GM12873 (cell line): Measurements from ENCODE around the gene DYNLRB1.
A peak's percentile ranks its signal among the peaks of the same experiment; 100 is the strongest.

Experiments
- TF ChIP-seq, protein P1 (sequence below): IDR thresholded peaks from 2 replicates; pipeline ENCODE4 v1.5.1; 2012; ENCODE audit warnings: low read depth, mild to moderate bottlenecking, moderate library complexity, low read length, control low read depth; ENCODE audit not compliant: insufficient read depth; ENCODE audit errors: missing control alignments

Gene DYNLRB1

DNA sequence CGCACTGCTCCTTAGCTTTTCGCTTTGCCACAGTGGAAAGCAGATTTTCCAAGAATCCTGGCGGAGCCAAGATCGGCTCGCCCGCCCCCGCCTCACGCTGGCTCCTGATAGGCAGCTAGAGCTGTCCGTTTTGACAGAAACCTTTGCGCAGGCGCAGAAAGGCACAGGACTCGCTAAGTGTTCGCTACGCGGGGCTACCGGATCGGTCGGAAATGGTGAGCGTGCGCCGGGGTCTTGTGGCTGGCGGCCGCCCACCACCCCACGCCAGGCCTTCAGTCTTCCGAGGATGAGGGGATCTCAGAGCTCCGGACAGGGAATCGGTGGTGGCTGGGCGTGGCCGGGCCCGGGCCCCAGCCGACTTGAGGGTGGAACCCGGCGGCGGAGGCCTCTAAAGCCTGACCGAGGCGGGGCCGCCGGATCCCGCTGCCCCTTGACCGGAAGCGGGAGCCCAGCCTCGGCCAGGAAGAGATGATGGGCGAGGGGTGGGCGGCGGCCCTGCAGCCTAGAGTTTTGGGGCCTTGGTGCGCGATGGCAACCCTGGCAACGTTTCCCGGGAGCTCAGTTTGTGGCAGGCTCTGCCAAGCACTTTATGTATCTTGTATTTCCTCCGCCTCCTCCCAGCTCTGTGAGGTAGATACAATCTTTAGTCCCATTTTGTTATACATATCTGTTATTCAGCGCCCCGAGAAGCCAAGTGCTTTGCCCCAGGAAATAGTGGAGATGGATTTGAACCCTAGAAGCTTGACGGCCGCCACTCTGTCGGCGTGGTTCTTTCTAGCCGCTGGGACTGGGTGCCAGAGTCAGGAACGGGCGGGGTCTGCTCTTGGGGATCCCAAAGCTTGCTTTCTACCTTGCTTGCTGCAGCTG, at the start of gene DYNLRB1:
Gene DYNLRB1 (plus strand): TSS at position 176 of the 867 bp plus-strand sequence. CDS start 37 bp downstream, at position 213.
- TF ChIP-seq, protein P1, sequence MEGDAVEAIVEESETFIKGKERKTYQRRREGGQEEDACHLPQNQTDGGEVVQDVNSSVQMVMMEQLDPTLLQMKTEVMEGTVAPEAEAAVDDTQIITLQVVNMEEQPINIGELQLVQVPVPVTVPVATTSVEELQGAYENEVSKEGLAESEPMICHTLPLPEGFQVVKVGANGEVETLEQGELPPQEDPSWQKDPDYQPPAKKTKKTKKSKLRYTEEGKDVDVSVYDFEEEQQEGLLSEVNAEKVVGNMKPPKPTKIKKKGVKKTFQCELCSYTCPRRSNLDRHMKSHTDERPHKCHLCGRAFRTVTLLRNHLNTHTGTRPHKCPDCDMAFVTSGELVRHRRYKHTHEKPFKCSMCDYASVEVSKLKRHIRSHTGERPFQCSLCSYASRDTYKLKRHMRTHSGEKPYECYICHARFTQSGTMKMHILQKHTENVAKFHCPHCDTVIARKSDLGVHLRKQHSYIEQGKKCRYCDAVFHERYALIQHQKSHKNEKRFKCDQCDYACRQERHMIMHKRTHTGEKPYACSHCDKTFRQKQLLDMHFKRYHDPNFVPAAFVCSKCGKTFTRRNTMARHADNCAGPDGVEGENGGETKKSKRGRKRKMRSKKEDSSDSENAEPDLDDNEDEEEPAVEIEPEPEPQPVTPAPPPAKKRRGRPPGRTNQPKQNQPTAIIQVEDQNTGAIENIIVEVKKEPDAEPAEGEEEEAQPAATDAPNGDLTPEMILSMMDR = no peak

DNA sequence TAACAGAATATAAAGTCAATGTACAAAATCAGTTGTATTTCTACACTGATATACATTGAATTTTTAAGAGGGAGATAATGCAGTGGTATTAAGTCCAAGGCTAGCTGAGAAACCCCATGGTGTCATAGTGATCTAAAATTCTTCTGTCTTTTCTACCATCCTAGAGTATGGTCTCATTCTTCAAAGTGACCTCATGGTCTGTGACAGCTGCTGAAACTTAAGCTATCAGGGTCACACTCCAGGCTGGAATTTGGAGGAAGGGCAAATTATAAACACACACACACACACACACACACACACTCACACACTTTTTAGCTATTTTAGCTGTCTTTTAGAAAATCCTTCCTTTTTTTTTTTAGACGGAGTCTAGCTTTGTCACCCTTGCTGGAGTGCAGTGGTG, 47.3 kb upstream of the DYNLRB1 start:
- TF ChIP-seq, protein P1 = no peak

DNA sequence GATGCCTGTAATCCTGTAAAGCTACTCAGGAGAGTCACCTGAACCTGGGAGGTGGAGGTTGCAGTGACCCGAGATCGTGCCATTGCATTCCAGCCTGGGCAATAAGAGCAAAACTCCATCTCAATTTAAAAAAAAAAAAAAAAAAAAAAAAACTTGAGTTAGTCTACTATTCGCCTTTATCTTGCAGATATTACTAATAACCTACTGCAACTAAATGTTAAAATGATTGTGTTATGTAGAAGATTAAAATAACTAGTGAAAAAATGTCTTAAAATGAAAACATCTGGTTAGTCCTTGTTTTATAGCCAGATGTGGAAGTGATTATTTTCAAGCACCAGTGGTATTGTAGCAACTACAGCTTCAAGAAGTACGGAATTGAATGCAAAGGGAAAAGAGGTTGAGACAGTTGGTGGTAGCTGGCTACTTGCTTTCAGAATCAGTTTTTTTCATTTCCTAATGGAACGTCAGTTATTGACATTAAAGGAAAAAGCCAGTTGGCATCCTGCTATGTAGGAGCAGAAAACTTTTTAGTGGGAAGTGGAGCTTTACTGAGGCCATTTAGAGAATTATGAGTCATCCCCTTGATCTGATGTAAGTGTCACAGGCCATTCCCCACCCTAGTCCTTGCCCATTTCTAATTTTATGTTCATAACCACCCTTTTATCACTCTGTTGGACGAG, 43.8 kb upstream of the DYNLRB1 start:
- TF ChIP-seq, protein P1 = no peak

DNA sequence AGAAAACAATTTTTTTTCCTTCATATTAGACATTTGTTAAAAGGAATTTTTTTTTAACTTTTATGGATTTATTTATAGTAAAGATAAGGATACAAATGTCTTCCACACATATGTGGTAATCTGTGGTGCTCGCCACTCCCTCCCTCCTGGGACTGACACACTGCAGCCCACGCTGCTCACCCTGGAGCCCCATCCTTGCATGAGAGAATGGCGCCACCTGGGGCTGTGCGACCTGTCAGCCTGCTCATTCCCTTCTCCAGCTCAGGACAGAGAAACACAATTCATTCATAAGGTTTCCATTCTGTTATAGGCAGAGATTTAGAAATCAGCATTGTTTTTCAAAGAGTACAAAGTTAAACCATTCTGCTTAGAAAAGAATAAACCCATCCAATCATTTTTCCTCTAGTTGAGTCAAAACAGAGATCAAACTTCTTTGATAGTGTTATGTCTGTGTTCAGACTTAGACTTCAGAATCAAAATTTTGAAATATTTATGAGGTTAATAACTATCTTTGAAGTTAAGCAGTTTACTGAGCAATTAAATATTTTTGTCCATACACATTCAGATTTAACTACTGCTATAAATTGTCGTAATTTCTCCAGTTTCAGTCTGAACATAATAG, 42.8 kb upstream of the DYNLRB1 start:
- TF ChIP-seq, protein P1 = peak; percentile 56

DNA sequence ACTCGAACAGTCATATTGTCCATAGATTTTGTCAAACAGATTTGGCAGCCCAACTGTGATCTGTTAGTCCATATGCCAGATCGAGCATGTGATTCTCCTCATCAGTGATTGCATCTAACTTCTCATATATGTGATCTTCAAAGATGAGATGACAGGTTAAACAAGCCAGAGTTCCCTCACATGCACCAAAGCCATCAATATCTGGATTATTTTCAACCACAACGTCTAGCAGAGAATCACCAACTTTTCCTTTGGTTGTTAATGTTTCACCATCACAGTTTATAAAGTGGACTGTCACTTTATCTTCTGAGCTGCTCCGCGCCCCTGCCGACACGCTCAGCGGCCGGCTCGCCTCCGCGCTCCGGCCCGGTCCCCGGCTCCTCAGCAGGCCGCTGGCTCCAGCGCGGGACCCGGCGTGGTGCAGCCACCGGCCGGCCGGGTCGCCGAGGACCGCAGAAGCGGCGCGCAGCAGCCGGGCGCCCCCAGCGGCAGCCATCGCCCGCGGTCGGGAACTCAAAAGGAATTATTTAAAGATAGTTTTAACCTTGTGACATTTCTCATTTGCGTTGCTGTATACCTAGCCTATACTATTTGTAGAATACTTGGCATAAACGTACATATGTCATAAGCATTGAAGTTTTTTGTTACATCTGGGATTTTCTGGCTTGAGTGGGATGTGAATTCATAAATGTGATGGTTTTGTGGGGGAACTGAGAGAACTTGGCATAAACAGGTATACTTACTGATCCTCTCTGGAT, 40.1 kb upstream of the DYNLRB1 start:
- TF ChIP-seq, protein P1 = peak; percentile 66

DNA sequence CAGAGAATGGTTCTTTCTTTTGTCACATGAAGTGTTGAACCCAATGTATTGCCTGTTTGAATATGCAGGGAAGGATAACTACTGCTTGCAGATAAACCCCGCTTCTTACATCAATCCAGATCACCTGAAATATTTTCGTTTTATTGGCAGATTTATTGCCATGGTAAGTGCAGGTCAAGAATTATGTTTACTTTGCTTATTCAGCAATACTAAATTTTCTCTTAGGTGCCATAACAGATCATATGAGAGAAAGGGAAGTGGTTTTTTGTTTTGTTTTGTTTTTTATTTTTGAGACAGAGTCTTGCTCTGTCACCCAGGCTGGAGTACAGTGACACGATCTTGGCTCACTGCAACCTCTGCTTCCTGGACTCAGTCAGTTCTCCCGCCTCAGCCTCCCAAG, 36.6 kb upstream of the DYNLRB1 start:
- TF ChIP-seq, protein P1 = no peak

DNA sequence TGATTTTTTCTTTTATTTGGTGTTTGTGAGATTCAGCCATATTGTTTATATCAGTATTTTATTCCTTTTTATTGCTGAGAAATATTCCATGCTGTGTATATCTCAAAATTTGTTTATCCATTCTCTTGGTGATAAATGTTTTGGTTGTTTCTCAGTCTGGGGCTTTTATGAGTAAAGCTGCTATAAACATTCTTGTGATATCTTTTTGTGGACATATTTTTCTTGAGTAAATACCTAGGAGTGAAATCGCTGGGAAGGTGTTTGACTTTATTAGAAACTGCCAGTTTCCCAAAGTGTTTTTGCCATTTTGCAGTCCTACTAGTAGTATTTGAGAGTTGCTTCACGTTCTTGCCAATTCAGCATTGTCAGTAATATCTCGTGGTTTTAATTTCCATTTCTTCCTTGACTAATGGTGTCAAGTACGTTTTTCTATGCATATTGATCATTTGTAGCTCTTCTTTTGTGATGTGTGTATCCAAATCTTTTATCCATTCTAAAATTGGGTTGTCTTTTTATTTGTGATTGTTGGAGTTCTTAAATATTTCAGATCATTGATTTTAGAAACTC, 31.1 kb upstream of the DYNLRB1 start:
- TF ChIP-seq, protein P1 = no peak
